ENCODE data around the gene TPST1. TPM values are rescaled to one million over a fixed set of nuclear protein-coding genes. Genes with fewer than 3 reads are reported as not detected.

The TPST1 gene
- total RNA-seq, 4 donors from 2014 or later, result 1.5 to 28.3 (median 9.7) TPM

DNA sequence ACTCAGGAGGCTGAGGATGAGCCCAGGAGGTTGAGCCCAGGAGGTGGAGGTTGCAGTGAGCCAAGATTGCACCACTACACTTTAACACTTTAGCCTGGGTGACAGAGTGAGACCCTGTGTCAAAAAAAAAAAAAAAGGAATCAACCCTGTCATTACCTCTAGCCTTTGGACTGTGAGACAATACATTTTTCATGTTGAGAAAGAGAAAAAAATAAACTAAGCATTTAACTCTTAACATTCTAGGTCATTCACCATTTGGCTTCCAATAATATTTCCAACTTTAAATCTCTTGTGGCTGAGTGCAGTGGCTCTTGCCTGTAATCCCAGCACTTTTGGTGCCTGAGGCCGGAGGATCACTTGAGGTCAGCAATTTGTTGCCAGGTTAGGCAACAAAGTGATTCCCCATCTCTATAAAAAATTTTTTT is 41.9 kb upstream of the TPST1 start:
- intact Hi-C loops (cut with DNase I; ENCODE audit: low total_unique reads) (no loop called here), in situ Hi-C loops (cut with MboI; ENCODE audit: low pct_ligation_motif_present in 1 of 4, low pct_unique_long_range_greater_than_20kb in 1 of 4, low sequenced_read_pairs in 3 of 4) (no loop called here)
- Histone ChIP-seq H3K4me1 (no peaks in the 10 kb centered on the region), H3K9me3 (no peaks in the 10 kb centered on the region), H3K27me3 (no peaks in the 10 kb centered on the region), H3K27ac (no peak overlapping the region), H3K4me3 (no peak overlapping the region), H3K36me3 (peaks cover 0 to 3% (median 0%) of the 10 kb centered on the region in 4 donors)
- WGBS, 2 donors (ENCODE audit: low coverage in 1 of 2), result 86 to 90% methylated on average over 1 of the region's 1 CpG
- TF ChIP-seq POLR2A (IDR thresholded peaks at IDR 0.05) (no peak), EP300 (IDR thresholded peaks at IDR 0.05; ENCODE audit: low read depth) (no peak), POLR2AphosphoS5 (IDR thresholded peaks at IDR 0.05) (no peak)
- TF ChIP-seq, protein P1, sequence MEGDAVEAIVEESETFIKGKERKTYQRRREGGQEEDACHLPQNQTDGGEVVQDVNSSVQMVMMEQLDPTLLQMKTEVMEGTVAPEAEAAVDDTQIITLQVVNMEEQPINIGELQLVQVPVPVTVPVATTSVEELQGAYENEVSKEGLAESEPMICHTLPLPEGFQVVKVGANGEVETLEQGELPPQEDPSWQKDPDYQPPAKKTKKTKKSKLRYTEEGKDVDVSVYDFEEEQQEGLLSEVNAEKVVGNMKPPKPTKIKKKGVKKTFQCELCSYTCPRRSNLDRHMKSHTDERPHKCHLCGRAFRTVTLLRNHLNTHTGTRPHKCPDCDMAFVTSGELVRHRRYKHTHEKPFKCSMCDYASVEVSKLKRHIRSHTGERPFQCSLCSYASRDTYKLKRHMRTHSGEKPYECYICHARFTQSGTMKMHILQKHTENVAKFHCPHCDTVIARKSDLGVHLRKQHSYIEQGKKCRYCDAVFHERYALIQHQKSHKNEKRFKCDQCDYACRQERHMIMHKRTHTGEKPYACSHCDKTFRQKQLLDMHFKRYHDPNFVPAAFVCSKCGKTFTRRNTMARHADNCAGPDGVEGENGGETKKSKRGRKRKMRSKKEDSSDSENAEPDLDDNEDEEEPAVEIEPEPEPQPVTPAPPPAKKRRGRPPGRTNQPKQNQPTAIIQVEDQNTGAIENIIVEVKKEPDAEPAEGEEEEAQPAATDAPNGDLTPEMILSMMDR (IDR thresholded peaks at IDR 0.05), result no peak
- no peak for DNase-seq

DNA sequence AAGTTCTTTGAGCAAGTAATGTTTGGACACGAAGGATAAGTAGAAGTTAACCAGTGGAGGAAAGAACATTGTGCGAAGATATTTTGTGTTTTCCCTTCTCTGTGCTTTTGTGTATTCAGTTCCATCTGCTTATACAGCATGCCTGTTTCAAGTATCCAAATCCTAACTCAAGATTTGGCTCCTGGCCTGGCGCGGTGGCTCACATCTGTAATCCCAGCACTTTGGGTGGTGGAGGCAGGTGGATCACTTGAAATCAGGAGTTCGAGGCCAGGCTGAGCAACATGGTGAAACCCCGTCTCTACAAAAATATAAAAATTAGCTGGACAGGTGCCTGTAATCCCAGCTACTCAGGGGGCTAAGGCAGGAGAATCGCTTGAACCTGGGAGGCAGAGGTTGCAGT is 40.8 kb upstream of the TPST1 start:
- WGBS, 2 donors (ENCODE audit: low coverage in 1 of 2), result 80 to 86% methylated on average over 3 to 7 of the region's 7 CpGs
- Histone ChIP-seq H3K9me3 (no peaks in the 10 kb centered on the region), H3K27me3 (no peaks in the 10 kb centered on the region), H3K36me3 (no peaks in the 10 kb centered on the region), H3K4me3 (no peak overlapping the region), H3K27ac (no peak overlapping the region), H3K4me1 (no peaks in the 10 kb centered on the region)
- DNase-seq, result no peak
- TF ChIP-seq EP300 (IDR thresholded peaks at IDR 0.05; ENCODE audit: low read depth) (no peak), POLR2AphosphoS5 (IDR thresholded peaks at IDR 0.05) (no peak), POLR2A (IDR thresholded peaks at IDR 0.05) (no peak)
- TF ChIP-seq, protein P1 (IDR thresholded peaks at IDR 0.05), result no peak
- in situ Hi-C loops (cut with MboI; ENCODE audit: low pct_ligation_motif_present in 1 of 4, low pct_unique_long_range_greater_than_20kb in 1 of 4, low sequenced_read_pairs in 3 of 4) (no loop called here), intact Hi-C loops (cut with DNase I; ENCODE audit: low total_unique reads) (no loop called here)

DNA sequence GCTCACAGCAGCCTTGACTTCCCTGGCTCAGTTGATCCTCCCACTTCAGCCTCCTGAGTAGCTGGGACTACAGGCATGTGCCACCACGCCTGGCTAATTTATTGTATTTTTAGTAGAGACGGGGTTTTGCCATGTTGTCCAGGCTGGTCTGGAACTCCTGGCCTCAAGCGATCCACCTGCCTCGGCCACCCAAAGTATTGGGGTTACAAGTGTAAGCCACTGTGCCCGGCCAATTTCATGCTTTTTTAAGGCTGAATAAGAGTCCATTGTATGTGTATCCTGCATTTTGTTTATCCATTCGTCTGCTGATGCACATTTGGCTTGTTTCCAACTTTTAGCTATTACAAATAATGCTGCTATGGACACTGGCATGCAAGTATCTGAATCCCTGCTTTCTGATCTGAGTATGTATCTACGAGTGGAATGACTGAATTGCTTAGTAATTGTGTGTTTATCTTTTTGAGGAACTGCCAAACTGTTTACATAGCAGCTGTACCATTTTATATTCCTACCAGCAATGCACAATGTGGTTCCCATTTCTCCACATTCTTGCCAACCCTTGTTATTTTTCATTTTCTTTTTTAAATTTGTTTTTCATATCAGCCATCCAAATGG is 37.3 kb upstream of the TPST1 start:
- in situ Hi-C loops (cut with MboI; ENCODE audit: low pct_ligation_motif_present in 1 of 4, low pct_unique_long_range_greater_than_20kb in 1 of 4, low sequenced_read_pairs in 3 of 4), result no loop called here
- 17 to 69% methylated on average over 1 to 7 of the region's 7 CpGs for WGBS, 2 donors (ENCODE audit: low coverage in 1 of 2)

DNA sequence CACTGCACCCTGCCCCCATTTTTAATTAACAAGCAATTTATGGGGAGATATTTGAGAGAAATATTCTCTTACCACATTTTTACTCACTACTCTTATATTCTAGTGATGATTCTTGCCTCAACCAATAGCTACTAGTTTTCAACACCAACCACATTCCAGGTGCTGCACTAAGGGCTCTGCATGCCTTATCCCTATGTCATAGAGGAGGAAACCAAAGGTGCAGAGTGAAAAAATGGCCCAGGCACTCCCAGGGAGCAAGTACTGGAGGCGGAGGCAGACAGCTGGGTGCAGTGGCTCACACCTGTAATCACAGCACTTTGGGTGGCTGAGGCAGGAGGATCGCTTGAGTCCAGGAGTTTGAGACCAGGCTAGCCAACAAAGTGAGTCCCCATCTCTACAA is 35.5 kb upstream of the TPST1 start:
- no peaks in the 10 kb centered on the region for H3K36me3 ChIP-seq
- H3K4me1 ChIP-seq, result no peaks in the 10 kb centered on the region
- H3K4me3 ChIP-seq, result no peak overlapping the region
- no peak for DNase-seq
- no peaks in the 10 kb centered on the region for H3K27me3 ChIP-seq
- WGBS, 2 donors (ENCODE audit: low coverage in 1 of 2), result 83% methylated on average over 2 of the region's 2 CpGs; no CpG with 5 or more reads in 1 of the 2 donors
- intact Hi-C loops (cut with DNase I; ENCODE audit: low total_unique reads), result no loop called here
- H3K9me3 ChIP-seq, result no peaks in the 10 kb centered on the region
- TF ChIP-seq POLR2AphosphoS5 (IDR thresholded peaks at IDR 0.05), result no peak
- TF ChIP-seq POLR2A (IDR thresholded peaks at IDR 0.05), result no peak
- TF ChIP-seq EP300 (IDR thresholded peaks at IDR 0.05; ENCODE audit: low read depth), result no peak
- TF ChIP-seq, protein P1 (IDR thresholded peaks at IDR 0.05), result no peak
- in situ Hi-C loops (cut with MboI; ENCODE audit: low pct_ligation_motif_present in 1 of 4, low pct_unique_long_range_greater_than_20kb in 1 of 4, low sequenced_read_pairs in 3 of 4), result no loop called here
- no peak overlapping the region for H3K27ac ChIP-seq

More for the DNA sequence above, 37.3 kb upstream of the TPST1 start:
- intact Hi-C loops (cut with DNase I; ENCODE audit: low total_unique reads), result no loop called here
- H3K27me3 ChIP-seq, result no peaks in the 10 kb centered on the region
- no peaks in the 10 kb centered on the region for H3K4me1 ChIP-seq
- H3K4me3 ChIP-seq, result no peak overlapping the region
- no peaks in the 10 kb centered on the region for H3K36me3 ChIP-seq
- H3K9me3 ChIP-seq, result no peaks in the 10 kb centered on the region
- no peak for DNase-seq
- TF ChIP-seq POLR2AphosphoS5 (IDR thresholded peaks at IDR 0.05) (no peak), POLR2A (IDR thresholded peaks at IDR 0.05) (no peak), EP300 (IDR thresholded peaks at IDR 0.05; ENCODE audit: low read depth) (no peak)
- TF ChIP-seq, protein P1 (IDR thresholded peaks at IDR 0.05), result no peak
- no peak overlapping the region for H3K27ac ChIP-seq
